OCI-LY3 (cell line): ENCODE results near the gene ADRA2B.

Experiments used
- H2AFZ ChIP-seq: fragments of 200-600, 300-600 bp; shearing (Covaris generic); 2 replicates; pipeline ENCODE4 v1.6.0; 2014; ENCODE audit warnings: antibody characterized with exemption, low read depth, low read length
- H3K27ac ChIP-seq: fragments of 200-600, 300-600 bp; sonication (generic); 2 replicates; pipeline ENCODE4 v1.5.1; 2014; ENCODE audit warnings: mild to moderate bottlenecking, low read length, moderate library complexity, mixed read lengths
- H3K27me3 ChIP-seq: fragments of 200-600, 300-600 bp; sonication (generic); 2 replicates; pipeline ENCODE4 v1.6.1; 2014; ENCODE audit warnings: low read depth, low read length, mixed read lengths
- H3K36me3 ChIP-seq: fragments of 200-600, 300-600 bp; sonication (generic); replicated peaks from 2 replicates; pipeline ENCODE3; 2014; ENCODE audit warnings: low read depth, low read length, mixed read lengths
- H3K4me1 ChIP-seq: fragments of 300-600, 200-600 bp; sonication (generic); 2 replicates; pipeline ENCODE4 v1.6.1; 2014; ENCODE audit warnings: low read length, mixed read lengths
- H3K4me2 ChIP-seq: fragments of 200-600, 300-600 bp; sonication (generic); 2 replicates; pipeline ENCODE4 v1.6.1; 2014; ENCODE audit warnings: low read length, mixed read lengths
- H3K4me3 ChIP-seq: fragments of 300-600, 200-600 bp; sonication (generic); 2 replicates; pipeline ENCODE4 v1.5.1; 2014; ENCODE audit warnings: antibody characterized with exemption, mild to moderate bottlenecking, low read length, moderate library complexity
- H3K79me2 ChIP-seq: fragments of 300-600, 200-600 bp; shearing (Covaris generic); 2 replicates; pipeline ENCODE4 v1.6.1; 2014; ENCODE audit warnings: mild to moderate bottlenecking, low read length, mixed read lengths
- H3K9ac ChIP-seq: fragments of 300-600, 200-600 bp; shearing (Covaris generic); 2 replicates; pipeline ENCODE4 v1.6.0; 2014; ENCODE audit warnings: mild to moderate bottlenecking, low read length, moderate library complexity
- H3K9me3 ChIP-seq: fragments of 200-600, 300-600 bp; shearing (Covaris generic); 2 replicates; pipeline ENCODE4 v1.6.1; 2014; ENCODE audit warnings: low read length, mixed read lengths; ENCODE audit not compliant: insufficient read depth
- H4K20me1 ChIP-seq: fragments of 200-600, 300-600 bp; sonication (generic); 2 replicates; pipeline ENCODE4 v1.6.1; 2016; ENCODE audit warnings: low read length, mixed read lengths; ENCODE audit not compliant: insufficient read depth
- CTCF ChIP-seq: fragments of 200-600, 300-600 bp; sonication (generic); IDR thresholded peaks from 2 replicates; pipeline ENCODE4 v1.5.1; 2014; ENCODE audit warnings: antibody characterized with exemption, low read length, low read depth
- EZH2phosphoT487 ChIP-seq: fragments of 200-600 bp; shearing (Covaris generic); IDR thresholded peaks from 2 replicates; pipeline ENCODE4 v1.6.1; 2018; ENCODE audit warnings: antibody characterized with exemption, mixed run types, low read depth

Gene ADRA2B

GRCh38 chr2:96151595-96152303, 35.4 kb upstream of the ADRA2B start:
- Histone ChIP-seq H3K4me1 (peaks cover 42% of the 10 kb centered on the region), H3K4me3 (no peak overlapping the region), H3K27ac (no peak overlapping the region), H3K79me2 (peaks cover 4% of the 10 kb centered on the region; the same call in 1 of the 2 replicates), H2AFZ (no peak overlapping the region), H4K20me1 (no peaks in the 10 kb centered on the region), H3K4me2 (no peak overlapping the region), H3K27me3 (no peaks in the 10 kb centered on the region), H3K9me3 (no peaks in the 10 kb centered on the region), H3K9ac (no peak overlapping the region), H3K36me3 (no peaks in the 10 kb centered on the region)
- no peak for TF ChIP-seq CTCF
- TF ChIP-seq EZH2phosphoT487: no peak

DNA sequence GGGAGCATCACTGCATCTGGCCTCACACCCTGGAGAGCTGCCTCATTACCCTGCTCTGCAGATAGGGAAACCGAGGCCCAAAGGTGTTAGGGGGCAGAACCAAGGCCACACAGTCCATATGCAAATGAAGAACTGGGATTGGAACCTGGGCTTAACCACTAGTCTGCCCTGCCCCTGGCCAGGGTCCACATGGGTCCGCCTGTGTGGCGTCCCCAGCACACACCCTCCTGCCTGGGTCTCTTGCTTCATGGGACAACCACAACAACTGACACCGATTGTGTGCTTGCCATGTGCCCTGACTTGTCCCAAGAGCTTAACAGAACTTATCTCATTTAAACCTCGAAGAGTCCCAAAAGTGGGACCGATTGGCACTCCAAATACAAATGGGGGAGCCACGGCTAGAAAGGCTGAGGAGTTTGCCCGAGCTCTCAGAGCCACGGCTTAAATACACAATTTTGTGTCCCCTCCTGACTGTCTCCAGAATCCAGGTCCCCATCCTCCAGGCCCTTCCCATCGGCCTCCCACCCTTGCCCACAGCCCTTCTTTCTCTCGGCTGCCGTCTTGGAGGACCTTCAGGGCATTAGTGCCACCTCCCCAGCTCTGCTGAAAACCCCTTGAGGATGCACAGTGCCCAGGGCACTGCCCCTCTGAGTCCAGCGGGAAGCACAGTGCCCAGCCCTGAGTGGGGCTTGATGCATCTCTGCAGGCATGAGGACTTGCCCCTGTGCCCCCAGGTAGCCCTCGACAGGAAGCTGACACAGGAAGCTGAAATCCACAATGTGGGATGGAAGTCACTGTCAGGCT, 34.6 kb upstream of the ADRA2B start:
- Histone ChIP-seq H3K79me2 (peaks cover 4% of the 10 kb centered on the region; the same call in 1 of the 2 replicates), H3K9ac (no peak overlapping the region)

GRCh38 chr2:96150007-96150640, 33.8 kb upstream of the ADRA2B start:
- H3K27ac ChIP-seq: no peak overlapping the region
- H3K4me2 ChIP-seq: no peak overlapping the region
- H2AFZ ChIP-seq: no peak overlapping the region
- no peaks in the 10 kb centered on the region for H4K20me1 ChIP-seq
- TF ChIP-seq EZH2phosphoT487 (no peak), CTCF (no peak)
- no peak overlapping the region for H3K9ac ChIP-seq
- peaks cover 43% of the 10 kb centered on the region for H3K4me1 ChIP-seq
- H3K27me3 ChIP-seq: no peaks in the 10 kb centered on the region
- no peaks in the 10 kb centered on the region for H3K9me3 ChIP-seq
- H3K79me2 ChIP-seq: peaks cover 5% of the 10 kb centered on the region
- H3K4me3 ChIP-seq: no peak overlapping the region
- no peaks in the 10 kb centered on the region for H3K36me3 ChIP-seq

More for the DNA sequence above, 34.6 kb upstream of the ADRA2B start:
- no peaks in the 10 kb centered on the region for H3K36me3 ChIP-seq
- no peaks in the 10 kb centered on the region for H3K9me3 ChIP-seq
- H3K4me2 ChIP-seq: no peak overlapping the region
- no peaks in the 10 kb centered on the region for H3K27me3 ChIP-seq
- H3K4me3 ChIP-seq: no peak overlapping the region
- H3K4me1 ChIP-seq: peaks cover 40% of the 10 kb centered on the region
- no peak overlapping the region for H3K27ac ChIP-seq
- TF ChIP-seq CTCF (no peak), EZH2phosphoT487 (no peak)
- no peaks in the 10 kb centered on the region for H4K20me1 ChIP-seq
- H2AFZ ChIP-seq: no peak overlapping the region
